Hematopoietic multipotent progenitor cell treated with erythropoietin and hydrocortisone succinate and interleukin-3 and kit ligand, for 6 days (in vitro differentiated cells): ENCODE data around the gene TNFAIP6.
"Not testable (repeated sequence)": the region's sequence is repeated elsewhere in the genome, so short reads cannot be mapped to it uniquely, and the experiment has no call there.

Experiments used
- DNase-seq: peaks from one replicate; pipeline ENCODE4 v3.0.0-alpha.2; 2015

TNFAIP6 gene

GRCh38 chr2:151361674-151362370 is 4.4 kb downstream of the TNFAIP6 start:
- no peak for DNase-seq

GRCh38 chr2:151363709-151364108 is 6.3 kb downstream of the TNFAIP6 start:
- DNase-seq: peak; percentile 33

GRCh38 chr2:151367571-151367970 is 10.2 kb downstream of the TNFAIP6 start:
- DNase-seq: no peak

- DNase-seq: peak; percentile 77
These were observed 17.0 kb downstream of the TNFAIP6 start for GRCh38 chr2:151374436-151374835.

GRCh38 chr2:151379169-151379568 is 21.8 kb downstream of the TNFAIP6 start:
- DNase-seq: no peak

- DNase-seq: peak; percentile 92
These were observed 23.3 kb downstream of the TNFAIP6 start for GRCh38 chr2:151380580-151381235.

GRCh38 chr2:151381266-151381665 is 23.9 kb downstream of the TNFAIP6 start:
- no peak for DNase-seq

GRCh38 chr2:151388011-151388410 is 30.6 kb downstream of the TNFAIP6 start:
- DNase-seq: no peak

- no peak for DNase-seq
These were observed 34.0 kb downstream of the TNFAIP6 start for GRCh38 chr2:151391436-151391835.

- no peak for DNase-seq
These were observed 37.1 kb downstream of the TNFAIP6 start for GRCh38 chr2:151394509-151394908.

GRCh38 chr2:151395509-151396374 is 38.4 kb downstream of the TNFAIP6 start:
- peak; percentile 38 for DNase-seq

GRCh38 chr2:151399981-151400380 is 42.6 kb downstream of the TNFAIP6 start:
- peak; percentile 74 for DNase-seq

- DNase-seq: no peak
These were observed 43.8 kb downstream of the TNFAIP6 start for GRCh38 chr2:151401149-151401548.

- DNase-seq: peak; percentile 79
These were observed 46.5 kb downstream of the TNFAIP6 start for GRCh38 chr2:151403914-151404313.

- DNase-seq: no peak
These were observed 48.0 kb downstream of the TNFAIP6 start for GRCh38 chr2:151405376-151405775.

GRCh38 chr2:151407281-151407680 is 49.9 kb downstream of the TNFAIP6 start:
- no peak for DNase-seq

- no peak for DNase-seq
These were observed 51.6 kb downstream of the TNFAIP6 start for GRCh38 chr2:151408788-151409600.

GRCh38 chr2:151409601-151410484 is 52.5 kb downstream of the TNFAIP6 start, which contains the start of gene RIF1:
Gene RIF1 (plus strand): TSS chr2:151409902. CDS start chr2:151410424, 522 bp downstream.
- DNase-seq: peak; percentile 97

GRCh38 chr2:151410485-151410834 is 53.1 kb downstream of the TNFAIP6 start:
- peak; percentile 73 for DNase-seq

GRCh38 chr2:151417650-151418049 is 60.3 kb downstream of the TNFAIP6 start:
- no peak for DNase-seq

- DNase-seq: not testable (repeated sequence)
These were observed 64.3 kb downstream of the TNFAIP6 start for GRCh38 chr2:151421681-151422080.
